ENCODE measurements around the gene CHIC2. TPM values are rescaled to one million over a fixed set of nuclear protein-coding genes. Genes with fewer than 3 reads are reported as not detected.

CHIC2 gene
- total RNA-seq, 5 donors from 2014 or later (not counting 1 experiment from before 2014, with no cell fraction given): 38.8 to 59.3 (median 40.5) TPM

DNA sequence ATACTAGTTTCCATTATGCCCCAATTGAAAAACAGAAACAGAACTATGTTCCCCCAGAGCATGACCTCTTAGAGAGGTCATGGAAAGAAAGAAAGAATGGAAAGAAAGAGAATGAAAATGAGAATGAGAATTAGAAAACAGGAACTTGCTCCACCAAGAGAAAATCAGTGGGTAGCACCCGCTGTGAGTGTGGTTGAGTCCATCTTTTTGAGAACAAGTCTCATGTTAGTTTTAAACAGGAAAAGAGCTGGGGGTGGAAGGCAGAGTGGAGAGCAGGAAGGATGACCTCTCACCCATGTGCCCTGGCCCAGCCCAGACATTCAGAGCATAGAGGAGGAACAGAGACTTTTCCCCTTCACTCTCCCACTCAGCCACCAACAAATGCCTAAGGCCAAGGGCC is 40.5 kb upstream of the CHIC2 start:
- H3K4me1 Mint-ChIP-seq: peaks cover 47 to 59% (median 54%) of the 10 kb centered on the region in 3 donors

DNA sequence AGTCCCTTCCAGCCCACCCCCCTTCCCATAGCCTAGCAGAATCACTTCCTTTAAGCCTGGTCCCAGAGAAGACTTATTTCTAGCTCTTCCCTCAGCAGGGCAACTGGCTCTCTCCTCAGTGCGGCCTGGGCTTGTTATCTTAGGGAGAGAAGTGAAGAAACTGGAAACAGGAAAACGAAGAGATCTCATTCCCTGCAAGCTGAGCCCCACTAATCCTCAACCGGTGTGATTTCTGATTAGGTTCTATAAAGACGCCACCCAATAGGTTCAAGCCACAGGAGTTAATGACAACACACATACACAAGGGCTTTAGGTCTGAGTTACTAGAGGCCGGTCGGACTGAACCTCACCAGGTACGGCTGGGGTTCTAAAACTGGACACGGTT is 38.8 kb upstream of the CHIC2 start:
- peaks cover 47 to 58% (median 55%) of the 10 kb centered on the region in 3 donors for H3K4me1 Mint-ChIP-seq

More for the DNA sequence above, 40.5 kb upstream of the CHIC2 start:
- no peaks in the 10 kb centered on the region for H3K36me3 Mint-ChIP-seq
- peaks cover 13 to 50% of the 10 kb centered on the region in 2 experiments for H3K4me1 ChIP-seq (ENCODE audit: control insufficient read depth in 1 of 2, extremely low read depth in 1 of 2, insufficient read depth in 2 of 2, low read length in 2 of 2)
- ATAC-seq (replicated peaks in 1 of 4) (no peak), DNase-seq (no peak)
- H3K27me3 ChIP-seq (replicated peaks in 1 of 2; ENCODE audit: control insufficient read depth in 2 of 2, extremely low read depth in 1 of 2, insufficient read depth in 2 of 2, low read length in 1 of 2): peaks cover 33 to 77% of the 10 kb centered on the region in 2 experiments
- WGBS (ENCODE audit: insufficient coverage): 20% methylated on average over 1 of the region's 1 CpG
- H3K4me3 Mint-ChIP-seq: no peak overlapping the region
- CTCF ChIA-PET: no interaction called here
- POLR2A ChIA-PET: no interaction called here
- no peaks in the 10 kb centered on the region for H3K9me3 ChIP-seq
- no peak overlapping the region for H3K4me3 ChIP-seq (ENCODE audit: control insufficient read depth in 1 of 2, extremely low read depth in 1 of 2, low read length in 1 of 2)
- no peak overlapping the region for H3K27ac ChIP-seq (ENCODE audit: low read length)
- H3K27ac Mint-ChIP-seq: no peak overlapping the region
- H3K27me3 Mint-ChIP-seq: peaks cover 65 to 85% of the 10 kb centered on the region in 2 donors
- no peaks in the 10 kb centered on the region for H3K36me3 ChIP-seq (ENCODE audit: control insufficient read depth in 2 of 2, extremely low read depth in 1 of 2, insufficient read depth in 1 of 2, low read length in 1 of 2)
- H3K9me3 Mint-ChIP-seq: no peaks in the 10 kb centered on the region

DNA sequence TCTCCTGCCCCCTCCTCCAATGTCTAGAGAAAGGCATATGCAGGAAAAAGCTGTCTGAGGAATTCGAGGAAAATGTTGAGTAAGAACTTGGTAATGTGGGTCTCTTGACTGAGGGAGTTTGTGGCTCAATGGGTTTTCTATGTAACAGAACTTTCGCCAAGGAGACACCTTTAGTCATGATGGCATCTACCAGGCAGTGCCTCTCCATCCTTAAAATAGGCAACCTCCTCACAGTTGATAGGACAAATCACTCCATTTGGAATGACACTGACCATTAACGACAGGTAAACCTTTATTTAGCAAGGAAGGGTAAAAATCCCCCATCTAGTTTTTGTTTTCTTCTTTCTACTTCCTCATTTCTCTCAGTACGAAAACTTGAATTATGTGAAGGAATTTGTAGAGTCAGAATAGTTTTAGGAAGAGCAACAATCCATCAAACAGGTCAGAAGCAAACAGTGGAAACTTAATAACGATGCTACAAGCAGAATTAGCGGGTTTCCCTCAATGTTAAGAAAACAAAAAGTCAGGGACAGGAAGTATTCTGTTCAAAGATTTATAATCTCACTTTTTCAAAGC is 38.2 kb upstream of the CHIC2 start:
- Histone ChIP-seq H3K27ac (ENCODE audit: low read length) (no peak overlapping the region), H3K27me3 (replicated peaks in 1 of 2; ENCODE audit: control insufficient read depth in 2 of 2, extremely low read depth in 1 of 2, insufficient read depth in 2 of 2, low read length in 1 of 2) (peaks cover 42 to 72% of the 10 kb centered on the region in 2 experiments), H3K4me1 (ENCODE audit: control insufficient read depth in 1 of 2, extremely low read depth in 1 of 2, insufficient read depth in 2 of 2, low read length in 2 of 2) (peaks cover 19 to 46% of the 10 kb centered on the region in 2 experiments), H3K4me3 (ENCODE audit: control insufficient read depth in 1 of 2, extremely low read depth in 1 of 2, low read length in 1 of 2) (no peak overlapping the region), H3K36me3 (ENCODE audit: control insufficient read depth in 2 of 2, extremely low read depth in 1 of 2, insufficient read depth in 1 of 2, low read length in 1 of 2) (no peaks in the 10 kb centered on the region), H3K9me3 (no peaks in the 10 kb centered on the region)
- Mint-ChIP-seq H3K4me3 (no peak overlapping the region), H3K9me3 (no peaks in the 10 kb centered on the region), H3K27ac (no peak overlapping the region), H3K4me1 (peaks cover 43 to 55% (median 51%) of the 10 kb centered on the region in 3 donors), H3K36me3 (no peaks in the 10 kb centered on the region), H3K27me3 (peaks cover 69 to 87% of the 10 kb centered on the region in 2 donors)
- ATAC-seq (replicated peaks in 1 of 4) (no peak), DNase-seq (no peak)
- POLR2A ChIA-PET: no interaction called here
- 47% methylated on average over 2 of the region's 6 CpGs for WGBS (ENCODE audit: insufficient coverage)
- CTCF ChIA-PET: no interaction called here

More for the DNA sequence above, 38.8 kb upstream of the CHIC2 start:
- Histone ChIP-seq H3K4me1 (ENCODE audit: control insufficient read depth in 1 of 2, extremely low read depth in 1 of 2, insufficient read depth in 2 of 2, low read length in 2 of 2) (peaks cover 19 to 49% of the 10 kb centered on the region in 2 experiments), H3K9me3 (no peaks in the 10 kb centered on the region), H3K4me3 (ENCODE audit: control insufficient read depth in 1 of 2, extremely low read depth in 1 of 2, low read length in 1 of 2) (no peak overlapping the region), H3K27me3 (replicated peaks in 1 of 2; ENCODE audit: control insufficient read depth in 2 of 2, extremely low read depth in 1 of 2, insufficient read depth in 2 of 2, low read length in 1 of 2) (peaks cover 38 to 77% of the 10 kb centered on the region in 2 experiments), H3K27ac (ENCODE audit: low read length) (no peak overlapping the region), H3K36me3 (ENCODE audit: control insufficient read depth in 2 of 2, extremely low read depth in 1 of 2, insufficient read depth in 1 of 2, low read length in 1 of 2) (no peaks in the 10 kb centered on the region)
- Mint-ChIP-seq H3K9me3 (no peaks in the 10 kb centered on the region), H3K36me3 (no peaks in the 10 kb centered on the region), H3K27me3 (peaks cover 67 to 85% of the 10 kb centered on the region in 2 donors), H3K27ac (no peak overlapping the region), H3K4me3 (no peak overlapping the region)
- no peak for ATAC-seq (replicated peaks in 1 of 4)
- no CpG with 5 or more reads among the region's 8 CpGs for WGBS (ENCODE audit: insufficient coverage)
- DNase-seq: no peak
- ChIA-PET POLR2A (no interaction called here), CTCF (no interaction called here)

DNA sequence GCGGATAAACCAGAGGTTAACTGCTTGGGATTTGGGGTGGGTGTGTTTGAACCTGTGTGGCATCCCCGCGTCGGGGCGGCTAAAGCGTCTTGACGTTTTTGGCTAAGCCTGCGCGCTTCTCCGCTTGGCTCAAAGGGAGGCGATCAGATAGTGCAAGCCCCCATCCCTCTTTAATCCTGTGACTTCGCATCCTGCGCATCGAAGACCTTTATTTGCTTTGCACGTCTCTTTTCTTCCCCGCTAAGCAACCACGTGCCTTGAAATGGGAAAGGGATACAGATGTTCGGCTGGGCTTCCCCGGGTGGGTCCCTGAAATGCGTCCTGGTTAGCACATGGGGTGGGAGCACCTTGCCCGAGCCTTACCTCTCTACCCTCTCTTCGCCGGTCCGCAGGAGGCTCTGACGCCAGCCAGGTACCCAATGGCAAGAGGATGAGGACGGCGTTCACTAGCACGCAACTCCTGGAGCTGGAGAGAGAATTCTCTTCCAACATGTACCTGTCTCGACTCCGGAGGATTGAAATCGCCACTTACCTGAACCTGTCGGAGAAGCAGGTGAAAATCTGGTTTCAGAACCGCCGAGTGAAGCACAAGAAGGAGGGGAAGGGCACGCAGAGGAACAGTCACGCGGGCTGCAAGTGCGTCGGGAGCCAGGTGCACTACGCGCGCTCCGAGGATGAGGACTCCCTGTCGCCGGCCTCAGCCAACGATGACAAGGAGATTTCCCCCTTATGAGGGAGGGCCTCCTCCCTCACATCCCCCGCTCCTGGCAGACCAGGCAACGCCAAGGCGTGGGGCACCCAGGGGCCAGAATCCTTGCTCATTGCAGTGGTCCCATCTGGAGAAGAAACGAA is 37.0 kb upstream of the CHIC2 start:
- Histone ChIP-seq H3K9me3 (no peaks in the 10 kb centered on the region), H3K27ac (ENCODE audit: low read length) (no peak overlapping the region), H3K27me3 (replicated peaks in 1 of 2; ENCODE audit: control insufficient read depth in 2 of 2, extremely low read depth in 1 of 2, insufficient read depth in 2 of 2, low read length in 1 of 2) (peaks cover 41 to 72% of the 10 kb centered on the region in 2 experiments), H3K4me3 (ENCODE audit: control insufficient read depth in 1 of 2, extremely low read depth in 1 of 2, low read length in 1 of 2) (peak overlapping the region in 1 of 2 donors; percentile 53), H3K36me3 (ENCODE audit: control insufficient read depth in 2 of 2, extremely low read depth in 1 of 2, insufficient read depth in 1 of 2, low read length in 1 of 2) (no peaks in the 10 kb centered on the region), H3K4me1 (ENCODE audit: control insufficient read depth in 1 of 2, extremely low read depth in 1 of 2, insufficient read depth in 2 of 2, low read length in 2 of 2) (peaks cover 19 to 42% of the 10 kb centered on the region in 2 experiments)
- H3K4me3 Mint-ChIP-seq: peak overlapping the region; percentile 50 to 71 (median 61)
- no peaks in the 10 kb centered on the region for H3K9me3 Mint-ChIP-seq
- ChIA-PET POLR2A (no interaction called here), CTCF (no interaction called here)
- 18% methylated on average over 21 of the region's 50 CpGs for WGBS (ENCODE audit: insufficient coverage)
- no peaks in the 10 kb centered on the region for H3K36me3 Mint-ChIP-seq
- H3K27ac Mint-ChIP-seq: no peak overlapping the region
- H3K27me3 Mint-ChIP-seq: peaks cover 72 to 87% of the 10 kb centered on the region in 2 donors
- ATAC-seq (replicated peaks in 1 of 4): peak in 1 of 4 experiments; percentile 25
- peaks cover 34 to 50% (median 44%) of the 10 kb centered on the region in 3 donors for H3K4me1 Mint-ChIP-seq
- no peak for DNase-seq

DNA sequence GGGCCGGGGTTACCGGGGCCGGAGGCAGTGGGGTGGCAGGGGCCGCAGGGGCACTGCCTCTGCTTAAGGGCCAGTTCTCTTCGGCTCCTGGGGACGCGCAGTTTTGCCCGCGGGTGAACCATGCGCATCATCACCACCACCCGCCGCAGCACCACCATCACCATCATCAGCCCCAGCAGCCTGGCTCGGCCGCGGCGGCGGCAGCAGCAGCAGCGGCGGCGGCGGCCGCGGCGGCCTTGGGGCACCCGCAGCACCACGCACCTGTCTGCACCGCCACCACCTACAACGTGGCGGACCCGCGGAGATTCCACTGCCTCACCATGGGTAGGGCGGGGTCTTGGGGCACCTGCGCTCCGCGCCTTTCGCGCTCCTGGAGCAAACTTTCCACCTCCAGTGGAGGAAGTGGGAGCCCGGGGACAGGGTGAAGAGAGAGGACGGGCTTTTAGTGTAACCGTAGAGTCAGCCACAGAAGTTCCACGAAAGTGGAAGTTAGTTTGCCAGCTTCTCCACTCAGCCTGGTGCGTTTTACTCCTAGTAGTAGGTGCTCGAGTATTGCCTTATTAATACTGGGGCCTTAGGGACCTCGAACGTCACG is 36.3 kb upstream of the CHIC2 start:
- POLR2A ChIA-PET: no interaction called here
- no peaks in the 10 kb centered on the region for H3K36me3 ChIP-seq (ENCODE audit: control insufficient read depth in 2 of 2, extremely low read depth in 1 of 2, insufficient read depth in 1 of 2, low read length in 1 of 2)
- H3K4me1 ChIP-seq (ENCODE audit: control insufficient read depth in 1 of 2, extremely low read depth in 1 of 2, insufficient read depth in 2 of 2, low read length in 2 of 2): peaks cover 19 to 42% of the 10 kb centered on the region in 2 experiments
- no peak overlapping the region for H3K27ac ChIP-seq (ENCODE audit: low read length)
- peak overlapping the region; percentile 47 to 71 (median 61) for H3K4me3 Mint-ChIP-seq
- peaks cover 41 to 72% of the 10 kb centered on the region in 2 experiments for H3K27me3 ChIP-seq (replicated peaks in 1 of 2; ENCODE audit: control insufficient read depth in 2 of 2, extremely low read depth in 1 of 2, insufficient read depth in 2 of 2, low read length in 1 of 2)
- ATAC-seq (replicated peaks in 1 of 4): peak; percentile 34 to 61 (median 48)
- peaks cover 34 to 54% (median 44%) of the 10 kb centered on the region in 3 donors for H3K4me1 Mint-ChIP-seq
- H3K27ac Mint-ChIP-seq: no peak overlapping the region
- no peaks in the 10 kb centered on the region for H3K9me3 Mint-ChIP-seq
- 2% methylated on average over 20 of the region's 46 CpGs for WGBS (ENCODE audit: insufficient coverage)
- H3K9me3 ChIP-seq: no peaks in the 10 kb centered on the region
- peak overlapping the region; percentile 18 to 53 for H3K4me3 ChIP-seq (ENCODE audit: control insufficient read depth in 1 of 2, extremely low read depth in 1 of 2, low read length in 1 of 2)
- CTCF ChIA-PET: no interaction called here
- no peaks in the 10 kb centered on the region for H3K36me3 Mint-ChIP-seq
- peaks cover 75 to 90% of the 10 kb centered on the region in 2 donors for H3K27me3 Mint-ChIP-seq
- peak in 2 of 35 experiments; percentile 15 to 37 for DNase-seq

All from T-cell (primary cell).